GM18499 (cell line): ENCODE measurements around the gene EPHB6.
A peak's percentile ranks its signal among the peaks of the same experiment; 100 is the strongest.

Source experiments
- ATAC-seq: cut with Tn5 transposase; IDR thresholded peaks from one replicate; pipeline ENCODE4 v1.9.1; 2021; ENCODE audit warnings: moderate number of reproducible peaks; ENCODE audit not compliant: insufficient read depth, unreplicated experiment

EPHB6 gene

GRCh38 chr7:142832417-142832816 is 22.5 kb upstream of the EPHB6 start:
- no peak for ATAC-seq

GRCh38 chr7:142833174-142834048 is 21.5 kb upstream of the EPHB6 start:
- ATAC-seq: peak; percentile 73

GRCh38 chr7:142835487-142835886 is 19.4 kb upstream of the EPHB6 start:
- no peak for ATAC-seq

- ATAC-seq: no peak
Observed at GRCh38 chr7:142836426-142836825, 18.4 kb upstream of the EPHB6 start.

GRCh38 chr7:142838461-142839213 is 16.2 kb upstream of the EPHB6 start:
- ATAC-seq: no peak

- no peak for ATAC-seq
Observed at GRCh38 chr7:142842251-142842766, 12.6 kb upstream of the EPHB6 start.

GRCh38 chr7:142847353-142847752 is 7.5 kb upstream of the EPHB6 start:
- ATAC-seq: no peak

GRCh38 chr7:142851269-142851668 is 3.6 kb upstream of the EPHB6 start:
- ATAC-seq: no peak

GRCh38 chr7:142851919-142852318 is 3.0 kb upstream of the EPHB6 start:
- ATAC-seq: no peak

GRCh38 chr7:142853739-142854371 is 1.0 kb upstream of the EPHB6 start:
- ATAC-seq: peak; percentile 70

GRCh38 chr7:142855114-142855743 is 353 bp downstream of the EPHB6 start:
- ATAC-seq: no peak

GRCh38 chr7:142855756-142856564 is 1.1 kb downstream of the EPHB6 start:
- ATAC-seq: no peak

GRCh38 chr7:142856565-142857245 is 1.8 kb downstream of the EPHB6 start:
- ATAC-seq: no peak

GRCh38 chr7:142857625-142858024 is 2.7 kb downstream of the EPHB6 start:
- no peak for ATAC-seq

- ATAC-seq: no peak
Observed at GRCh38 chr7:142859411-142859810, 4.5 kb downstream of the EPHB6 start.

- ATAC-seq: no peak
Observed at GRCh38 chr7:142859829-142860228, 5.0 kb downstream of the EPHB6 start.

GRCh38 chr7:142860968-142861367 is 6.1 kb downstream of the EPHB6 start:
- ATAC-seq: no peak

- ATAC-seq: no peak
Observed at GRCh38 chr7:142862351-142862750, 7.5 kb downstream of the EPHB6 start.

- no peak for ATAC-seq
Observed at GRCh38 chr7:142862786-142863400, 8.0 kb downstream of the EPHB6 start.
